ENCODE data around the gene ITPR1.

Gene ITPR1

DNA sequence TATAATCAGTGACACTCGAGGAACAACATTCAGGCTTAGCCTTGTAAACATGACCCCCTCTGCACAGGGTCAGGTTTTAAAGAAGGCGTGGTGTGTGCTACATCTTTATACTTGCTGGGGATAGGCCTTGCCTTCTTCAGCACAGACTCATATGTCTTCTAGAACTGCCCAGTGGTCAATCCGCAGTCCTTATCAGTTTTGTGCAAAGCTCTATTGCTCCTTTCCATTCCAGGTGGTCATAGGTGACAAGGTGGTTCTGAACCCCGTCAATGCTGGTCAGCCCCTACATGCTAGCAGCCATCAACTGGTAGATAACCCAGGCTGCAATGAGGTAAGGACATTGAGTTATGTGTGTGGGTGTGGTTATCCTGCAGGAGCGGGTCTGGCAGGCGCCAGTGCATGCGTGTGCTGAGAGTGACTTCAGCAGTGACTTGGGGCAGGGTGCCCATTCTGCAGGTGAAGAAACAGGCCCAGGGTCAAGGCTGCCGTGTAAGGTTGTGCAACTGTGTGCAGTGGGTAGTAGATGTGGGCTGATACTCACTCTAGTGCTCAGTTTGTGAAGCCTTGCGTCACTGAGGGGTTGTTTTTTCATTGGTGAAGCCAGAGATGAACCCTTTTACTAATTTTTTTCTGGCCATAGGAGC, 150.9 kb downstream of the ITPR1 start:
- no peak for DNase-seq (ENCODE audit: low spot score)

GRCh38 chr3:4644951-4645350, 151.8 kb downstream of the ITPR1 start:
- no peak for DNase-seq (ENCODE audit: low spot score)

DNA sequence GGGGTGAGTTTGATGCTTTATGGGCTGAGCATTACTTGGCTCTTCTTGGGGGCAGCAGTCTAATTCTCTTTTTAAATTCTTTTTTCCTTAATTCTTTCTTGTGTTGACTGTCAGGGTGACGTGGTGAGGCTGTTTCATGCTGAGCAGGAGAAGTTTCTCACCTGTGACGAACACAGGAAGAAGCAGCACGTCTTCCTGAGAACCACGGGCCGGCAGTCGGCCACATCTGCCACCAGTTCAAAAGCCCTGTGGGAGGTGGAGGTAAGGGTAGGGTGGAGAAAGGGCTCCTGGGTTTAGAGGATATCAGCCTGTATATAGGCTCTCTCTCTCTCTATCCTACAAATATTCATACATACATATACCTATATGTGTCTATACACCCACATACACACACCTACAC, 152.3 kb downstream of the ITPR1 start:
- DNase-seq (ENCODE audit: low spot score), result no peak

DNA sequence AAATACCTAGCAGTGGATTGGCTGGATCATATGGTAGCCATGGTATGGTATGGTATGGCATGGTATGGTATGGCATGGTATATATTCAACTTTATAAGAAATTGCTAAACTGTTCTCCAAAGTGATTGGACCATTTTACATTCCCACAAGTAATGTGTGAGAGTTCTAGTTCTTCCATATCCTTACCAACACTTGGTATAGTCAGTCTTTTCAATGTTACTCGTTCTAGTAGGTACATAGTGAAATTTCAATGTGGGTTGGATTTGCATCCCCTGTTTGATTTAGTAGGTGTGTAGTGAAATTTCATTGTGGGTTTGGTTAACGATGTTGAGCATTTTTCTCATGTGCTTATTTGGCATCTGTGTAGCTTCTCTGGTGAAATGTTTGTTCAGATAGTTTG, 154.3 kb downstream of the ITPR1 start:
- DNase-seq (ENCODE audit: low spot score), result no peak

- DNase-seq (ENCODE audit: low spot score), result no peak
Observed at GRCh38 chr3:4655145-4656045, 162.2 kb downstream of the ITPR1 start.

DNA sequence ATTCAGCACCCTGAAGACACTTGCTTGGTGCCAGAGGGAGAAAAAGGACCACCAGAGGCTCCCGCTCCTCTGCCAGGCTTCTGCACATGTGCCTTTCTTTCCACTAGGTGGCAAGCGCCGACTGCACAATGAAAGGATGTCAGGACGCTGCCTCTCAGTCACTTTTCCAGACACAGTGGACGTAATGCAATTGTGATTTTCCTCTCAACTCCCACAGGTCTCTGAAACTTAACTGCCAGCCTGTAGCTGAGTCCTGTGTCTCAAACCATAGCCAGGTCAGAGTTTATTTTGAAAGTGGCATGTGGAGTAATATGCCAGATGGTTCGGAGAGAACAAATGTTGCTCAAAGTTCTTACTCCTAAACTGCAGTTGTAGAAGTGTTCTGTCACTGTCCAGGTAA, 162.9 kb downstream of the ITPR1 start:
- peak; percentile 86 for DNase-seq (ENCODE audit: low spot score)

- no peak for DNase-seq (ENCODE audit: low spot score)
Observed at GRCh38 chr3:4656626-4657328, 163.6 kb downstream of the ITPR1 start.

DNA sequence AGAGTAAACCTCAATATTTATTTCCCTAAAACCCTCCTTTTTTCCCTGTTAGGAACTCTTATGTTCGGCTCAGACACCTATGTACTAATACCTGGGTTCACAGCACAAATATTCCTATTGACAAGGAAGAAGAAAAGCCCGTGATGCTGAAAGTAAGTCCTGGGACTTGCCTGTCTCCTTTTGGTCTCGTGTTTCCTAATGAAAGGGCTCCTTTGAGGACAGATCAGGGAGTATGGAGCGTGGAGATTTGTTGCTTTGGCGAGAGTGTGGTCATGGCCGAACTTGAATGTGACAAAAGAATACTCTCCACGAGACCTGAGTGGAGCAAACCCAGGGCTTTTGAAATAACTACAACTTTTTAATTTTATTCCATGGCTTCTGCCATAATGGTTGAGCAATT, 167.8 kb downstream of the ITPR1 start:
- no peak for DNase-seq (ENCODE audit: low spot score)

DNA sequence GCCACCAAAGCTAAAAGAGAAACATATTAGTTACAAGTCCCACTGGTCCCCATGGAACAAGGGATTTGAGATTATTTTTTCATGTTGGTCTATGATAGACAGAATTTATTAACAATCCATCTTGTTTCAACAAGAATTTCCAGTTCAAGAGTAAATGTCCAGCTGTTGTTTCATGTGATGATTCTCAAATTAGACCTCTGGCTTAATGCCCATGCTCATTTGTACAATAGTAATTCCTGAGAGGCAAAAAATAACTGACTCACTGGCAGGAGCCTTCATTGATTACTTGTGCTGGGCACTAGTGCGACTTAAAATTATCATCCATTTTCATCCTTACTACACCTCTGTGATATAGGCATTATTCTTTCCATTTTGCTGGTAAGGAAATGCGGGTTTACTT, 171.3 kb downstream of the ITPR1 start:
- no peak for DNase-seq (ENCODE audit: low spot score)

GRCh38 chr3:4665197-4665596, 172.0 kb downstream of the ITPR1 start:
- no peak for DNase-seq (ENCODE audit: low spot score)

DNA sequence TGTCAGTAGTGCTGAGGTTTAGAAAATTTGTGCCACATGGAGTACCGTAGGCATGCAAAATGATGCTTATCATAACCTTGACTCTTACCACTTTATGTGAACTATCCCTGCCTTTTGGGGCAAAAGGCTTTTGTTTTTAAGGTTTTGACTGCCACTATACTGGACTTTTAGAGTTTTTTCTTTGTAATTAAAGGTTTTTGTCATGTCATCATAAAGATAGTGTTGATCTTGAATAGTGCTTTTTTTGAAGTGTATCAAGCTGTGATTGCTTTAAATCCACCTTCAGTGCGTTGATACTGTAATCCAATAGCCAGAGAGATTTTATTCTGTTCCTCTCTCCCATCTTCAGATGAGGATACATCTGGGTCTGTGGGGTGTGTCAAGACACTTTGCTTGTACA, 172.9 kb downstream of the ITPR1 start:
- DNase-seq (ENCODE audit: low spot score), result no peak

GRCh38 chr3:4670352-4670751, 177.2 kb downstream of the ITPR1 start:
- DNase-seq (ENCODE audit: low spot score), result no peak

- DNase-seq (ENCODE audit: low spot score), result no peak
Observed at GRCh38 chr3:4672725-4673275, 179.7 kb downstream of the ITPR1 start.

DNA sequence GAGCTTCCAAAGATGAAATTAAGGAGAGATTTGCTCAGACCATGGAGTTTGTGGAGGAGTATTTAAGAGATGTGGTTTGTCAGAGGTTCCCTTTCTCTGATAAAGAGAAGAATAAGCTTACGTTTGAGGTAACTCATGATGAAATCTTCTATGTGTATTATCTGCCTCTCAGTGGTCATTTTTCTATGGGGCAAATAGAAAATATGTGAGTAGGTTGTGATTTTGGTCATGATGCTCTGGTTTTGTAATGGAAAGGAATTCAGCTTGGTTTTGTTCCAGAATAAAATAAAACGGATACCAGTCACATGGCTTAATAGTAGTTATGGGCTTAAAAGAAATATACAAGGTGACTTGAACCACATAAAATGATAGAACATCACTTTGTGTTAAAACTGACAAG, 181.1 kb downstream of the ITPR1 start:
- DNase-seq (ENCODE audit: low spot score), result no peak

DNA sequence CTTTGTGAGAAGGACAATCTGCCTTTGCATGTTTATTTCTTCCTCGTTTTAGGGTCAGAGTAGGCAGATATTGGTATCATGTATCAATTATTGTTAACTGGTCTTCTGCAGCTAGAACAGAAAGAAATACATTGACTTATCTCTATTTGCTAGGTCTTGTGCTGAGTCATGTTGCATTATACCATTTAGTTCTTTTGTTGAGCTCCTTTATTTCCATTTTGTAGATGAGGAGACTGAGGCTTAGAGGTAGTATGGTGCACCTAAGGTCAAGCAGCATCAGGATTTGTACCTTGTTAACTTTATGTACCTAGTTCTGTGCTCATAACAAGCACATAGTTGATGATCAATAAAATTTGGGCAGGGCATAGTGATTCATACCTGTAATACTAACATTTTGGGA, 182.6 kb downstream of the ITPR1 start:
- DNase-seq (ENCODE audit: low spot score), result no peak

DNA sequence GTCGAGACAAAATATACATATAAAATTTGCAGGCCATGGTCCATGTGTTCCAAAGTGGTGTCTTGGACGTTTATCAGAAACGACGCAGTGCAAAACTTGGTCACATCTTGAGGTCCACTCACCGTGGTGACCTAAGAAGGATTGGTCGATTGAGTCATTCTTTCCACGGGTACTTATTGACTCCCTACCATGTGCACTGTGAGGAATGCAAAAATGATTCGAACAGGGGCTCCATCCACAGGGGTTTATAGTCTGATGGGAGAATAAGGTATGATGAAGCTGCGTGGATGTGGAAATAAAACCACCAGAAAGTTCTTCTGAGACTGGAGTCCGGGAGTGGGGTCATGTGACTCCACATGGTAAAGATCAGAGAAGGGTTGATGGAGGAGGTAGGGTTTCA, 185.2 kb downstream of the ITPR1 start:
- DNase-seq (ENCODE audit: low spot score), result no peak

DNA sequence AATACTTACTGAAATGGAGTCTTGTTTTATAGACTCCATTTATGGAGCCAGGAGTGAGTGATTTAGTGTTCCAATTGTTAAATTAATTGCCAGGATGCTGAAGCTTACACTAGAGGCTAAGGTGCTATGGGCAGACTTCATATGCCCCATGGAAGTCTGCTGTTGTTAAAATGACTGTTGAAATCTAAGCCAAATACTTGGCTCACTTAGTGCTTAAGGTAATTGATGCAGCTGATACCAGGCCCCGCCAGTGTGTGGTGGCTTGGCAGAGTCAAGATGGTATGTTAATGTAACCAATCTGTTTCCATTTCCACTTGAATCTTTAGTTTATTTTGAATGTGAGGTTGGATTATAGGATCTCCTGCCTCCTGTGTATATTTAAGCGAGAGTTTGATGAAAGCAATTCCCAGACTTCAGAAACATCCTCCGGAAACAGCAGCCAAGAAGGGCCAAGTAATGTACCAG, 187.1 kb downstream of the ITPR1 start:
- no peak for DNase-seq (ENCODE audit: low spot score)

DNA sequence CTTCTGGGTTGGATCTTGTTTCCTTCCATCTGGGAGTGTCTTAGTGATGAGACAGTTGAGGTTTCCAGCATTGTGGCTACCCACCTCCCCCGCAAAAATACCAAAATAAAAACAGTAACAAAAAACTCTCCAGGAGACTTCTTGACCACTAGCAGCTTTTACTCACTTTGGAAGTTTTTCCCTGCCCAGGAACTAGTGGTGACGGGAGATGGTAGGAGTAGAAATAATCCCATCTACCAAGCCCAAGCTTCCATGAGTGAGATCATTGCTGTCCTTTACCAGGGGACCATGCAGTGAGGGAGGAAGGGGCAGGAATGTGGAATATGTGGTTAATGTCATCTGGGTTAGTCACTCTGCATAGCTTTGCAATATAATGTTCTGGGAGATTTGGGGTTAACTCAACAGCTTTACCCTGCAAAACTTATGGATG, 187.7 kb downstream of the ITPR1 start:
- DNase-seq (ENCODE audit: low spot score), result no peak

DNA sequence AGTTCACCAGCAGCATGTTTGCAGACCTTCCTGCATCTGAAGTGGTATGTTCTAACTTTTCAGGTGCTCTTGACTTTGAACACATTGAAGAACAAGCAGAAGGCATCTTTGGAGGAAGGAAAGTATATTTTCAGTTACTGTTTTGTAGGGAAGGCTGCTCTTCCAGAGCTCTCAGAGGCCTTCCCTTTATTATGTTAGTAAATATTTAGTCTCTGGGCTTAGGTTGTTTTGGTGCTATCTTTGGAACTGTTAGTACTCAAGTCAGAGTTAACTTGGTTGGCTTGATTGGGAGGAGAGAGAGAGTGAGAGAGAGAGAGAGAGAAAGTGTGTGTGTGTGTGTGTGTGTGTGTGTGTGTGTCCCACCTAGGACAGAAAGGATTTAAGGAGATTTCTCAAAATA, 188.2 kb downstream of the ITPR1 start:
- DNase-seq (ENCODE audit: low spot score), result no peak

GRCh38 chr3:4684117-4684516, 191.0 kb downstream of the ITPR1 start:
- DNase-seq (ENCODE audit: low spot score), result no peak

- no peak for DNase-seq (ENCODE audit: low spot score)
Observed at GRCh38 chr3:4684976-4685375, 191.8 kb downstream of the ITPR1 start.

DNA sequence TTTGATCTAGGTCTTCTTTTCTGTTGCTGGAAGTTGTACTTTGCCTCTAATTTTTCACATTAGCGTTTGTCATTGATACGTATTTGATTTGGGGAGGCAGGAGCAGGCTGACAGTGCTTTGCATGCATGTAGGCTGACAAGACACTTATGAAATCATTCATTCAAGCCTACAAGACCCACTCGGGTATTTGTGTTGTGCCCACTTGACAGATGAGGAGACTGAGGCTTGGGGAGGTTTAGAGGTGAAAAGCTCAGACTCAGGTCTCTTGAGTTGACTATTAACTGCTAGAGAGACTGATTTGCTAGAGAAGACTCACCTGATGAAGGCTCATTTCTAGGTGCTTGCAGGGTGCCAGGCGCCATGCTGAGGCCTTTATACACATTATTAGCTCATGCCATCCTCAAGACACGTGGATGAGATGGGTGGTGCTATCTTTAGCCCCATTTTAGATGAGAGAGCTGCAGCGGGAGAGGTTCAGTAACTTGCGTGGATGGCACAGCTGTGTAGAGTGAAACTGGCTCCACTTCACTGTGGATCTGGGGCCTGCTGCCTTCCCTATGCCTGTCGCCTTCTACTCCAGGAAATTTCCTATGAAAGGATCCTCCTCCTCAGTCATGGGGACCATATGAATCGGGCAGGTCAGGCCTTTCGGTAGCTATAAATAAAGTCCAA, 192.7 kb downstream of the ITPR1 start:
- no peak for DNase-seq (ENCODE audit: low spot score)
